ENCODE data around the gene MYO9A. TPM values are rescaled to one million over a fixed set of nuclear protein-coding genes. Genes with fewer than 3 reads are reported as not detected.
A peak's percentile ranks its signal among the peaks of the same experiment; 100 is the strongest.

MYO9A gene
- 155 TPM for total RNA-seq

- DNase-seq = peak; percentile 96
Measured at GRCh38 chr15:72118017-72118978, at the start of gene MYO9A, which contains the start of gene SENP8. TSS of gene MYO9A (minus strand) at chr15:72118150. CDS start at chr15:72046563, 71,587 bp downstream. TSS of gene SENP8 (plus strand) at chr15:72118403. CDS start at chr15:72139624, 21,221 bp downstream.

GRCh38 chr15:72167445-72167844, 49.5 kb upstream of the MYO9A start:
- no peak for DNase-seq

- DNase-seq = no peak
Measured at GRCh38 chr15:72166716-72167417, 48.9 kb upstream of the MYO9A start.

GRCh38 chr15:72163719-72164118, 45.8 kb upstream of the MYO9A start:
- no peak for DNase-seq

- DNase-seq = no peak
Measured at GRCh38 chr15:72162569-72162968, 44.6 kb upstream of the MYO9A start.

GRCh38 chr15:72161361-72162132, 43.6 kb upstream of the MYO9A start:
- DNase-seq = no peak

- DNase-seq = no peak
Measured at GRCh38 chr15:72160696-72161245, 42.8 kb upstream of the MYO9A start.

GRCh38 chr15:72156928-72157327, 39.0 kb upstream of the MYO9A start:
- no peak for DNase-seq

GRCh38 chr15:72155635-72156616, 38.0 kb upstream of the MYO9A start:
- peak; percentile 81 for DNase-seq

- DNase-seq = peak; percentile 66
Measured at GRCh38 chr15:72155003-72155621, 37.2 kb upstream of the MYO9A start.

GRCh38 chr15:72154316-72154715, 36.4 kb upstream of the MYO9A start:
- DNase-seq = no peak

- no peak for DNase-seq
Measured at GRCh38 chr15:72153269-72154000, 35.5 kb upstream of the MYO9A start.

GRCh38 chr15:72147418-72147817, 29.5 kb upstream of the MYO9A start:
- no peak for DNase-seq

- no peak for DNase-seq
Measured at GRCh38 chr15:72146934-72147333, 29.0 kb upstream of the MYO9A start.

- no peak for DNase-seq
Measured at GRCh38 chr15:72146221-72146620, 28.3 kb upstream of the MYO9A start.

GRCh38 chr15:72141171-72142084, 23.5 kb upstream of the MYO9A start:
- no peak for DNase-seq

- no peak for DNase-seq
Measured at GRCh38 chr15:72140088-72140487, 22.1 kb upstream of the MYO9A start.

GRCh38 chr15:72139667-72140066, 21.7 kb upstream of the MYO9A start:
- no peak for DNase-seq
